RWPE2 (cell line): ENCODE data around the gene LRRC30.

ENCODE experiments used
- ATAC-seq: fragments of 200-7000 bp; cut with Tn5 transposase; 3 replicates; pipeline ENCODE4 v1.9.1; 2021; ENCODE audit warnings: low read depth
- DNase-seq: peaks from one replicate; pipeline ENCODE4 v3.0.0-alpha.2; 2020; ENCODE audit warnings: low spot score
- H3K27ac ChIP-seq: fragments of 450-650 bp; 2 replicates; pipeline ENCODE4 v1.5.1; 2017; ENCODE audit warnings: mild to moderate bottlenecking; ENCODE audit not compliant: poor library complexity, severe bottlenecking
- H3K27me3 ChIP-seq: fragments of 250-450 bp; sonication (Bioruptor Pico); 2 replicates; pipeline ENCODE4 v1.5.1; 2021; ENCODE audit warnings: mild to moderate bottlenecking, moderate library complexity; ENCODE audit not compliant: insufficient read depth, poor library complexity, severe bottlenecking
- H3K36me3 ChIP-seq: fragments of 250-450 bp; sonication (Bioruptor Pico); 2 replicates; pipeline ENCODE4 v1.5.1; 2020; ENCODE audit warnings: low read depth, mild to moderate bottlenecking, moderate library complexity
- H3K4me1 ChIP-seq: fragments of 250-450 bp; sonication (Bioruptor Pico); 2 replicates; pipeline ENCODE4 v1.5.1; 2021; ENCODE audit warnings: mild to moderate bottlenecking, moderate library complexity; ENCODE audit not compliant: insufficient read depth, poor library complexity, severe bottlenecking
- H3K4me3 ChIP-seq: fragments of 250-450 bp; sonication (Bioruptor Pico); 2 replicates; pipeline ENCODE4 v1.5.1; 2021; ENCODE audit warnings: mild to moderate bottlenecking, moderate library complexity; ENCODE audit not compliant: severe bottlenecking
- H3K9me3 ChIP-seq: fragments of 250-450 bp; sonication (Bioruptor Pico); 2 replicates; pipeline ENCODE4 v1.5.1; 2021; ENCODE audit warnings: mild to moderate bottlenecking, moderate library complexity; ENCODE audit not compliant: severe bottlenecking
- TF ChIP-seq, protein P1 (sequence below): fragments of 450-650 bp; IDR thresholded peaks from one replicate; pipeline ENCODE4 v1.5.1; 2017; ENCODE audit warnings: mild to moderate bottlenecking, moderate library complexity; ENCODE audit not compliant: poor library complexity, severe bottlenecking

The LRRC30 gene

GRCh38 chr18:7255054-7255453 is 24.2 kb downstream of the LRRC30 start:
- no peaks in the 10 kb centered on the region for H3K4me1 ChIP-seq
- no peaks in the 10 kb centered on the region for H3K9me3 ChIP-seq
- DNase-seq, result no peak
- no peak overlapping the region for H3K4me3 ChIP-seq
- ATAC-seq, result no peak
- TF ChIP-seq, protein P1, sequence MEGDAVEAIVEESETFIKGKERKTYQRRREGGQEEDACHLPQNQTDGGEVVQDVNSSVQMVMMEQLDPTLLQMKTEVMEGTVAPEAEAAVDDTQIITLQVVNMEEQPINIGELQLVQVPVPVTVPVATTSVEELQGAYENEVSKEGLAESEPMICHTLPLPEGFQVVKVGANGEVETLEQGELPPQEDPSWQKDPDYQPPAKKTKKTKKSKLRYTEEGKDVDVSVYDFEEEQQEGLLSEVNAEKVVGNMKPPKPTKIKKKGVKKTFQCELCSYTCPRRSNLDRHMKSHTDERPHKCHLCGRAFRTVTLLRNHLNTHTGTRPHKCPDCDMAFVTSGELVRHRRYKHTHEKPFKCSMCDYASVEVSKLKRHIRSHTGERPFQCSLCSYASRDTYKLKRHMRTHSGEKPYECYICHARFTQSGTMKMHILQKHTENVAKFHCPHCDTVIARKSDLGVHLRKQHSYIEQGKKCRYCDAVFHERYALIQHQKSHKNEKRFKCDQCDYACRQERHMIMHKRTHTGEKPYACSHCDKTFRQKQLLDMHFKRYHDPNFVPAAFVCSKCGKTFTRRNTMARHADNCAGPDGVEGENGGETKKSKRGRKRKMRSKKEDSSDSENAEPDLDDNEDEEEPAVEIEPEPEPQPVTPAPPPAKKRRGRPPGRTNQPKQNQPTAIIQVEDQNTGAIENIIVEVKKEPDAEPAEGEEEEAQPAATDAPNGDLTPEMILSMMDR, result no peak
- H3K27ac ChIP-seq, result no peak overlapping the region
- no peaks in the 10 kb centered on the region for H3K27me3 ChIP-seq
- no peaks in the 10 kb centered on the region for H3K36me3 ChIP-seq

GRCh38 chr18:7255643-7256042 is 24.8 kb downstream of the LRRC30 start:
- Histone ChIP-seq H3K36me3 (no peaks in the 10 kb centered on the region), H3K27me3 (no peaks in the 10 kb centered on the region), H3K27ac (no peak overlapping the region), H3K4me3 (no peak overlapping the region), H3K4me1 (no peaks in the 10 kb centered on the region), H3K9me3 (no peaks in the 10 kb centered on the region)
- TF ChIP-seq, protein P1, result no peak
- ATAC-seq (no peak), DNase-seq (no peak)

DNA sequence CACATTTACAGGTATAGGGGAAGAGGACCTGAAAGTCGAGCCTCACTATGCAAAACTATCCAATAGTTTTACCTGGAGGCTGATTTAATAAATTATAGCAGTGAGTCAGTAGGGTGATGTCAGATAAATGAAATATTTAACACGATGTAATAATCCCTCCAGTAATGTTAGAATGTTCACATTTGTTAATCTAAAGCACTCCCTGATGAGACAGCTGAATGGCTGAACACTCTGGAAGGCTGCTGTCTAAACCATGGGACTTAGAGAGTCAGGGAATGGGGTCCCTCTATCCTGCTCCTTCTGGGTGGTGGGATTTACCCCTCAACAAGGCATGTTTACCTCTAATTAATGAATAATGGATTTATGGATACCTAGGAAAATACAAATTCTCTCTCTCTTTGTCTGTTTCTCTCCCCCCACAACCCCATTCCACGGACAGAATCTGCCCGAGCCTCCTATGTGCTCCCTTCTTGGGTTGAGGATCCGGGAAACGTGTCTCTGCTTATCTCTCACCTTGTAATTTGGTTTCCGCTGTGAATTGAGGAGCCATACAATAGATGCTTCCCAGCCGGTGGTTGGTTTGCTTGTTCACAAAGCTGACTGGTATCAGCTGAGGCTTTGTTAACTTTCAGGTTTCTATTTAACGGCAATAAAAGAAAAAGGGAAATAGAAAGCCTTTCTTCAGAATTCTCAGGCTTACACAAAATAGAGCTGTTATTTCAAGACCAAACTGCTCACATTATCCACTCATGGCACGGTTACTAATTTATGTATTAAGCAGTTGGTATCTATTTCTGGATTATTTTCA is 25.9 kb downstream of the LRRC30 start:
- Histone ChIP-seq H3K27ac (no peak overlapping the region), H3K4me1 (no peaks in the 10 kb centered on the region), H3K9me3 (no peaks in the 10 kb centered on the region), H3K36me3 (no peaks in the 10 kb centered on the region), H3K27me3 (no peaks in the 10 kb centered on the region), H3K4me3 (no peak overlapping the region)
- DNase-seq (no peak), ATAC-seq (no peak)
- TF ChIP-seq, protein P1, result no peak

- H3K27ac ChIP-seq, result no peak overlapping the region
- H3K36me3 ChIP-seq, result no peaks in the 10 kb centered on the region
- DNase-seq, result no peak
- no peak overlapping the region for H3K4me3 ChIP-seq
- H3K9me3 ChIP-seq, result no peaks in the 10 kb centered on the region
- no peaks in the 10 kb centered on the region for H3K4me1 ChIP-seq
- TF ChIP-seq, protein P1, result no peak
- ATAC-seq, result no peak
- no peaks in the 10 kb centered on the region for H3K27me3 ChIP-seq
These were observed 26.5 kb downstream of the LRRC30 start for GRCh38 chr18:7257426-7257740.

- TF ChIP-seq, protein P1, result no peak
- no peak overlapping the region for H3K27ac ChIP-seq
- no peaks in the 10 kb centered on the region for H3K36me3 ChIP-seq
- DNase-seq (no peak), ATAC-seq (no peak)
- no peaks in the 10 kb centered on the region for H3K9me3 ChIP-seq
- H3K4me3 ChIP-seq, result no peak overlapping the region
- no peaks in the 10 kb centered on the region for H3K4me1 ChIP-seq
- no peaks in the 10 kb centered on the region for H3K27me3 ChIP-seq
These were observed 28.6 kb downstream of the LRRC30 start for GRCh38 chr18:7259475-7259874.
